SK-N-MC (cell line): ENCODE measurements around the gene SMYD2.

Source experiments
- DNase-seq: peaks from one replicate; pipeline ENCODE4 v3.0.0-alpha.2; 2011; ENCODE audit warnings: low read depth, low spot score
- H3K27ac ChIP-seq: fragments of 200-600 bp; sonication (generic); 2 replicates; pipeline ENCODE4 v1.5.1; 2016; ENCODE audit warnings: mixed run types
- H3K36me3 ChIP-seq: fragments of 200-600 bp; sonication (generic); 2 replicates; pipeline ENCODE4 v1.6.1; 2017; ENCODE audit warnings: antibody characterized with exemption, low read length, mixed read lengths; ENCODE audit not compliant: insufficient read depth
- H3K4me3 ChIP-seq: fragments of 200-600 bp; sonication (generic); 2 replicates; pipeline ENCODE4 v1.5.1; 2016
- H3K9ac ChIP-seq: fragments of 200-600 bp; sonication (generic); 2 replicates; pipeline ENCODE4 v1.8.0; 2017; ENCODE audit warnings: mixed run types, mixed read lengths; ENCODE audit not compliant: insufficient read length
- H3K9me3 ChIP-seq: fragments of 200-600 bp; sonication (generic); 2 replicates; pipeline ENCODE4 v1.6.1; 2017; ENCODE audit warnings: low read depth, mild to moderate bottlenecking, antibody characterized with exemption, low read length, moderate library complexity, mixed read lengths
- EZH2 ChIP-seq: fragments of 200-600 bp; sonication (generic); IDR thresholded peaks from one replicate; pipeline ENCODE4 v1.6.1; 2017; ENCODE audit warnings: antibody characterized with exemption
- FOXP2 ChIP-seq: optimal IDR thresholded peaks from 2 replicates; pipeline ENCODE3; 2011; ENCODE audit warnings: mild to moderate bottlenecking, moderate library complexity; ENCODE audit not compliant: insufficient read depth; ENCODE audit errors: extremely low read length, control extremely low read depth
- POLR2AphosphoS5 ChIP-seq: IDR thresholded peaks from 2 replicates; pipeline ENCODE4 v1.6.1; 2012; ENCODE audit warnings: mild to moderate bottlenecking, low read depth, low read length, borderline replicate concordance

The SMYD2 gene

DNA sequence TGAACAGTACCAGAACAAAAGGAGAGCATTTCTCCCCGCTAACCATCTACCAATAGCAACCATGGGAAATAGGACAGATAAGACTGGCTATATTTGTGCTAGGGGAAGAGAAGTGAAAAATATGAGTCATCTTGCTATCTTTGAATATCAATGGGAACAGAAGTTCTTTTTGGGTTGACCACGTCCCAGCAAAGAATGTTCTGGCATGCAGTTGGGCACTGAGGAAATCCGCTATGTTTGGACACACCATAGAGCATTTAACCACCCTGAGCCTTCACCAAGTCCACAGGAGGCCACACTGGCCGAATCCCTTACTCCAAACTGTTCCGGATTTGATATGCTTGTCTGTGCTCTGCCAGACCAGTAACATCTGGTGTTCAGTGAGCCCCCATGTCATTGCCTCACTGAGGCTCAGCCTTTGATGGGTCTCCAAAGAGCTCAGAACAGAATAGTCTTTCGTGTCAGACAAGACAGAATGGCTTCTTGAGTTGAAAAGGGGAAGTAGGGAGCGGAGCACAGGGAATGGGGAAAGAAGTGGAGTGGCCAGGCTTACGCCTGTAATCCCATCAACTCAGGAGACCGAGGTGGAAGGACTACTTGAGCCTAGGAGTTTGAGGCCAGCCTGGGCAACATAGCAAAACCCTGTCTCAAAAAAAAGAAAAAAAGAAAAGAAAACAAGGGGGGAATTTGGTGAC is 81.4 kb downstream of the SMYD2 start:
- H3K36me3 ChIP-seq = peaks cover 15% of the 10 kb centered on the region; the same call in 1 of the 2 replicates

DNA sequence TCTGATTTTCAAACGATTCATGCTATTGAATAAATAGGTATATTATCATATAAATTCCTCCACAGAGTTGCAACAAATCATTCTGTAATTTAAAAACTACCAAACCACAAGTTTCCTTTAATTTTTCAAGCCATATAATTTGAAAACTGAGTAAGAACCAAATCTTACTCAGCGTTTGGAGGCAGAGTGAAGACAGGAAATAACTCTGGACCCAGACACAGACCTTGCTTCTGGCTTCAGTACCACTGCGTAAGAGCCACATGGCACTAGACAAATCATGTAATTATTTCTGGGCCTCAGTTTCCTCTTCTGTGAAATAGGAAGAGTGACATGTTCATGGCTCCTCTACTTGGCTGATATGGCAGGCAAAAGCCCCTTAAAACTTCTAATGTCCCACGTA is 82.4 kb downstream of the SMYD2 start:
- no peaks in the 10 kb centered on the region for H3K9me3 ChIP-seq
- DNase-seq = no peak
- TF ChIP-seq FOXP2 (no peak), POLR2AphosphoS5 (no peak)
- no peak overlapping the region for H3K4me3 ChIP-seq
- no peak overlapping the region for H3K27ac ChIP-seq
- H3K36me3 ChIP-seq = peaks cover 19% of the 10 kb centered on the region; the same call in 1 of the 2 replicates
- no peak overlapping the region for H3K9ac ChIP-seq

More for the DNA sequence above, 81.4 kb downstream of the SMYD2 start:
- TF ChIP-seq POLR2AphosphoS5 (no peak), FOXP2 (no peak), EZH2 (no peak)
- no peak for DNase-seq
- Histone ChIP-seq H3K27ac (no peak overlapping the region), H3K9me3 (no peaks in the 10 kb centered on the region), H3K4me3 (no peak overlapping the region), H3K9ac (no peak overlapping the region)

DNA sequence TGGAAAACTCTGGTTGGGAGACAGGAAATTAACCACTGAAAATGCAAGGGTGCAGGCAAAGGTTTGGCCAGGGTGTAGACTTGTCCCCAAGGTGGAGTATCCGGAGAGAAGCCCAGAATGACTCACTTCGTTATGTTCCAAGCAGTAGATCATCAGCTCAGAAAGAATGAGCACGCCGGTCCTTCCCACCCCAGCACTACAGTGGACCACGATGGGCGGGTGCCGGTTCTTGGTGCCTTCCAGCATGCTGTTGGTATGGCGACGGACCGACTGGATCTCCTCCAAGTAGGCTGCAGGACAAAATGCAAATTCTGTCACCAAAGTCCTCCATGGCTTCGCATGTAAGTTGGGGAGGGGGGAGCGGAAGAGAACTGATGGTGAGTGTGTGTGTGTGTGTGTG is 83.4 kb downstream of the SMYD2 start:
- no peak overlapping the region for H3K27ac ChIP-seq
- TF ChIP-seq EZH2 = no peak
- no peak for TF ChIP-seq POLR2AphosphoS5
- TF ChIP-seq FOXP2 = no peak
- no peak overlapping the region for H3K4me3 ChIP-seq
- no peaks in the 10 kb centered on the region for H3K9me3 ChIP-seq
- peaks cover 24% of the 10 kb centered on the region; the same call in 1 of the 2 replicates for H3K36me3 ChIP-seq
- DNase-seq = no peak
- no peak overlapping the region for H3K9ac ChIP-seq

DNA sequence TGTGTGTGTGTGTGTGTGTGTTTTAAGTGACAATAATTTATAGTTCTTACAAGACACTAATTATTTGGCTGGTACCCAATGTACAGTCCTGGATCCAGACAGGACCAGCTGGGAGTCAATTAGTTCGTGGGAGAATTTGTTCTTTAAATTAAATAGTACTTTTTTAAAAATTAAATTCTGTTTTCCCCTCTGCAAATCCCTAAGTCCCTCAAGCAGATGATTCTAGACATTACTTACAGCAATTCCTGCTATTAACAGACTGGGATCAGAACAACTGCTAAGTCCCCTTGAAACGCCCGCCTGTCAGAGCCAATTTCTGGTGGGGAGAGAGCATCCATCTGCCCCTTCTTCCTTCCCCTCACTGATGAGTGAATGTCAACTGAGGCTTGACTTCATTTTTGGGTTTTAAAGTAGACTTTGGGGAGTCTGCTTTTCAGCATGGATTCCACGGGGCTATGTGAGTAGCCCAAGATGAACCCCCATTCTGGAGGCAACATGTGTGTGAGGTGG is 83.9 kb downstream of the SMYD2 start:
- Histone ChIP-seq H3K36me3 (peaks cover 27% of the 10 kb centered on the region; the same call in 1 of the 2 replicates), H3K9ac (no peak overlapping the region)

DNA sequence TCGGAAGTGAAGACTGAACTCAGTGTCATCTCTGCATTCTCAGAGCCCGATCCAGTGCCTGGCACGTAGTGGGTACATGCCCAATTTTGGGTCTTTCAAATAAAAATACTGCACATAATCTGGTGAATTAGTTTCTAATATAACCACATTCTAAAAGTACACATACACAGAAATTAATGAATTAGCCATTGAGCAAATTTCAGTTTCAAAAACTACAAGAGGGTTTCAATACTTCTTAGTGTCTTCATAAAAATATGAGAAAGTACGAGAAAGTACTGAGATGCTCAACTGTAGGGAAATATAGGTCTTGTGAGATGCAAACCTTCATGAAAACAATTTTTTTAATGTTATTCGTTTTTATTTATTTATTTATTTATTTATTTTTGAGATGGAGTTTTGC is 86.9 kb downstream of the SMYD2 start:
- Histone ChIP-seq H3K36me3 (peaks cover 18% of the 10 kb centered on the region; the same call in 1 of the 2 replicates), H3K4me3 (no peak overlapping the region), H3K27ac (no peak overlapping the region), H3K9ac (no peak overlapping the region), H3K9me3 (no peaks in the 10 kb centered on the region)
- TF ChIP-seq EZH2 (no peak), FOXP2 (no peak), POLR2AphosphoS5 (no peak)
- no peak for DNase-seq

More for the DNA sequence above, 83.9 kb downstream of the SMYD2 start:
- no peak overlapping the region for H3K27ac ChIP-seq
- no peak for TF ChIP-seq EZH2
- H3K4me3 ChIP-seq = no peak overlapping the region
- no peaks in the 10 kb centered on the region for H3K9me3 ChIP-seq
- DNase-seq = no peak

DNA sequence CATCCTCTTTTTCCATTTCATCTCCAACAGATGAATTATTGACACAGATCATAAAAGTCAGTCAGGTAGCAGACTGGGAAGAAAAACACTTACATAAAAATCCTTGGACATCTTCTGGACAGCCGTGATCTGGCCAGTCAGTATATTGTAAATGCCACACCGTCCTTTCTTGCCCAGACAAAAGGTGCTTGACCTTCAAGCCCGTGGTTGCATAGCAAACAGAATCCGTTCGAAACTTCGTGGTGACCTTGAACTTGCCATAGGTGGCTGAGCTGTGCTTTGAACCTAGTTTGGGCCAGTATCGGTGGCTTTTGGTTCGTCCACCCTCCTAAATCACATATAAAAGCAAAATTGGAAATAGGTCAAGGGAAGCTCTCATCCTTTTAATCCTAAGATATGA is 88.4 kb downstream of the SMYD2 start:
- no peak for DNase-seq
- TF ChIP-seq EZH2 (no peak), POLR2AphosphoS5 (no peak), FOXP2 (no peak)
- Histone ChIP-seq H3K27ac (no peak overlapping the region), H3K4me3 (no peak overlapping the region), H3K36me3 (peaks cover 18% of the 10 kb centered on the region; the same call in 1 of the 2 replicates), H3K9me3 (no peaks in the 10 kb centered on the region), H3K9ac (no peak overlapping the region)

DNA sequence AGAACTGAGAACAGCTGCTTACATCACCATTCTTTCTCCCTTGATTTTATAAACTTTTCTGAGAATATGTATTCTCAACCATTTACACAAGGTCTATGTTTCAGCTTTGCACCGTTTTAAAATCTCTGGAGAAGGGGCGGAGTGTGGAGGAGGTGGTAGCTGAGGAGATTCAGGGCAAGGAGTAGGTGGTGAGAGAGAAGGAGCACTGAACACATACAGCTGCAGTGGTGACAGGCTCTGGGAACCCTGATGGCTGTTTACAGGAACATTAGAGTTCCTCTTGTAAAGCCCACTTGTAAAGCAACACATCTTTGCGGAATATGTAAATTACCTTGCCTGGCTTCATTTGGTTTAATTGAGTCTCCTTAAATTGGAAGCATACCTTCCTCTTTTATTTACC is 89.7 kb downstream of the SMYD2 start:
- no peak overlapping the region for H3K9ac ChIP-seq
- H3K36me3 ChIP-seq = peaks cover 18% of the 10 kb centered on the region; the same call in 1 of the 2 replicates
- H3K4me3 ChIP-seq = no peak overlapping the region
- no peaks in the 10 kb centered on the region for H3K9me3 ChIP-seq
- no peak overlapping the region for H3K27ac ChIP-seq
- TF ChIP-seq FOXP2 = no peak
- no peak for TF ChIP-seq EZH2
- TF ChIP-seq POLR2AphosphoS5 = no peak
- DNase-seq = no peak

DNA sequence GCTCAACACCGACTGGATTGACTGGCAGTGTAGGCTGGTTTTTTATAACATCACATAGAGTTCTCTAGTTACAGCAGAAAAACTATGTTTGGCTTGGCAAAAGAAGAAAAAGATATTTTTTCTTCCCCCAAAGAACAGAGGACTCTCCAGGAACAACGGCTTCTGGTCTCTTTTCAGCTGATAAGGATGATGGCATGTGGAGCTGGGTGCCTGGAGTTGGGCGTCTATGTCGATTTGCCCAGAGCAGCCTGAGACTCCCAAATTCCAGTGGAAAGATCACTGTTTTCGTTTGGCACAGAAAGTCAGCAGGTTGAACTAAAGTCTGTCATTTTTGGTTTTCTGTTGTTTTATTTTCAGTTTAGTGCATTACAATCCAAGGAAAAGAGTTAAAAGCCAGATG is 91.1 kb downstream of the SMYD2 start:
- Histone ChIP-seq H3K9me3 (no peaks in the 10 kb centered on the region), H3K27ac (no peak overlapping the region), H3K9ac (no peak overlapping the region), H3K36me3 (peaks cover 18% of the 10 kb centered on the region; the same call in 1 of the 2 replicates), H3K4me3 (no peak overlapping the region)
- no peak for DNase-seq
- no peak for TF ChIP-seq POLR2AphosphoS5
- TF ChIP-seq FOXP2 = no peak
- TF ChIP-seq EZH2 = no peak

DNA sequence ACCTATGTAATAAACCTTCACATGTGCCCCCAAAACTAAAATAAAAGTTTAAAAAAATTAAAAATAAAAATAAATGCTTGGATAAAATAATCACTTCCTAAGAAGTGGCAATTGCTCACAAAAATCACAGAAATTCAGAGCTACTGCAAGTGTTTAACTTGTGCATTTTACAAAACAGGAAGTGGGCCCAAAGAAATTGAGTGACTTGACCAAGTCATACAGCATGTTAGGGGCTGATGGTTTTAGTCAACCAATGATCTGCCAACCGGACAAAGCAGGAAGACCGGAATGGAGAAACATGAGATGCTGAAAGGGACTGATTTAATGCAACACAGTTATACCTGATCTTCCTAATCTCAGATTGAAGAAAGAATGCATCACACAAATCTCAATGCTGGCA is 96.5 kb downstream of the SMYD2 start:
- no peak overlapping the region for H3K4me3 ChIP-seq
- H3K36me3 ChIP-seq = peaks cover 4% of the 10 kb centered on the region
- no peak for DNase-seq
- no peaks in the 10 kb centered on the region for H3K9me3 ChIP-seq
- H3K27ac ChIP-seq = no peak overlapping the region
- H3K9ac ChIP-seq = no peak overlapping the region
- no peak for TF ChIP-seq EZH2
- no peak for TF ChIP-seq FOXP2
- no peak for TF ChIP-seq POLR2AphosphoS5
